ENCODE data around the gene ESD.

The ESD gene

DNA sequence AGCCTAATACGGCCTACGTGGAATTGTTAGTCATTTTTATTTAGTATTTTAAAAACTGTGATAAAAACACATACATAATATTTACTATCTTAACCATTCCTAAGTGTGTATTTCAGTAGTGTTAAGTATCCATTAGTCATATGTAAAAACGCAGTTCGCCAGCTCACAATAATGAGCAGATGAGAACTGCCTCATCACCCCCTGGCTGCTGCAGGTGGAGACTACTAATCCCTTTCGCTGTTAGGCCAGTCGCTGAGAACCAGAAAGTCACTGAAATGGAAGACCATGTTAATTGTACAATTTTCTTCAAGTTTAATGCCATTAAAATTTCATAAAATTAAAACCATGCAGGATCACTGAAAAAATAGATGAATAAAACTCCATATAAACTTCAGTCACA lies 1.6 kb downstream of the ESD start:
- CTCF ChIA-PET, result interaction anchor here (0.7 kb wide), 1 partner anchor 390 kb away, joined by 3 read pairs; no protein-coding TSS in a partner anchor
- H3K9me3 ChIP-seq (ENCODE audit: control extremely low read depth in 1 of 5, control insufficient read depth in 4 of 5, insufficient read depth in 2 of 5, low read depth in 1 of 5, low read length in 4 of 5), result no peaks in the 10 kb centered on the region
- POLR2A ChIA-PET, result no interaction called here
- peaks cover 2 to 18% (median 6%) of the 10 kb centered on the region in 4 experiments for H3K36me3 ChIP-seq (ENCODE audit: control insufficient read depth in 4 of 4, insufficient read depth in 4 of 4, low read length in 3 of 4)
- WGBS (ENCODE audit: insufficient coverage), result 94% methylated on average over 3 of the region's 6 CpGs
- no peak overlapping the region for H3K27ac ChIP-seq (ENCODE audit: insufficient read depth in 1 of 2, low read depth in 1 of 2, low read length in 2 of 2, poor library complexity in 1 of 2, severe bottlenecking in 2 of 2)
- peak in 2 of 3 donors; percentile 9 to 32 for DNase-seq
- H3K27me3 ChIP-seq (replicated peaks in 2 of 5; ENCODE audit: control insufficient read depth in 4 of 5, insufficient read depth in 5 of 5, low read length in 4 of 5), result no peaks in the 10 kb centered on the region
- peaks cover 9 to 26% (median 18%) of the 10 kb centered on the region in 4 experiments for H3K4me1 ChIP-seq (ENCODE audit: control extremely low read depth in 1 of 4, control insufficient read depth in 4 of 4, insufficient read depth in 4 of 4, low read length in 3 of 4)
- no peak overlapping the region for H3K4me3 ChIP-seq (ENCODE audit: control insufficient read depth in 1 of 7, extremely low read depth in 1 of 7, insufficient read depth in 4 of 7, low read depth in 2 of 7, low read length in 6 of 7)

DNA sequence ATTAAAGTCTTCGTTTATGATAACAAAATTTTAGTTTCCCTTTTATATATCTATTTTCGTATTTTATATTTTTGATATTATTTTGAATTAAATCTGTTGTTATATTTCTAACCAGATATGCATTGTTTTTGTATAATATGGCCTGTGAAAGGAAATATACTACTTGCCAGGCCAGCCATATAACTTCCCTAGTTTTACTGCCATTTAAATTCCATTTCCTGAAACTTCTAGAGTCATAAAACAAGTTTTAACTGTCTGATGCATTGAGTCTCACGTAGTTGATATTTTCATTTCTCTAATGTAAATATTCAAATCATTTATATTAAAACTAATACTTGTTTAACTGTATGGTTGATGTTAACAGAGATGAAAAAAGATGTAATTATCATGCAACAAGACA lies 13.5 kb downstream of the ESD start:
- peaks cover 22 to 83% (median 55%) of the 10 kb centered on the region in 4 experiments for H3K36me3 ChIP-seq (ENCODE audit: control insufficient read depth in 4 of 4, insufficient read depth in 4 of 4, low read length in 3 of 4)
- no peak for DNase-seq
- H3K27me3 ChIP-seq (replicated peaks in 2 of 5; ENCODE audit: control insufficient read depth in 4 of 5, insufficient read depth in 5 of 5, low read length in 4 of 5), result no peaks in the 10 kb centered on the region
- no peak overlapping the region for H3K27ac ChIP-seq (ENCODE audit: insufficient read depth in 1 of 2, low read depth in 1 of 2, low read length in 2 of 2, poor library complexity in 1 of 2, severe bottlenecking in 2 of 2)
- no peak overlapping the region for H3K4me3 ChIP-seq (ENCODE audit: control insufficient read depth in 1 of 7, extremely low read depth in 1 of 7, insufficient read depth in 4 of 7, low read depth in 2 of 7, low read length in 6 of 7)
- peaks cover 0 to 3% (median 0%) of the 10 kb centered on the region in 4 experiments for H3K4me1 ChIP-seq (ENCODE audit: control extremely low read depth in 1 of 4, control insufficient read depth in 4 of 4, insufficient read depth in 4 of 4, low read length in 3 of 4)
- ChIA-PET POLR2A (no interaction called here), CTCF (no interaction called here)
- no peaks in the 10 kb centered on the region for H3K9me3 ChIP-seq (ENCODE audit: control extremely low read depth in 1 of 5, control insufficient read depth in 4 of 5, insufficient read depth in 2 of 5, low read depth in 1 of 5, low read length in 4 of 5)
- no CpG with 5 or more reads among the region's 3 CpGs for WGBS (ENCODE audit: insufficient coverage)

DNA sequence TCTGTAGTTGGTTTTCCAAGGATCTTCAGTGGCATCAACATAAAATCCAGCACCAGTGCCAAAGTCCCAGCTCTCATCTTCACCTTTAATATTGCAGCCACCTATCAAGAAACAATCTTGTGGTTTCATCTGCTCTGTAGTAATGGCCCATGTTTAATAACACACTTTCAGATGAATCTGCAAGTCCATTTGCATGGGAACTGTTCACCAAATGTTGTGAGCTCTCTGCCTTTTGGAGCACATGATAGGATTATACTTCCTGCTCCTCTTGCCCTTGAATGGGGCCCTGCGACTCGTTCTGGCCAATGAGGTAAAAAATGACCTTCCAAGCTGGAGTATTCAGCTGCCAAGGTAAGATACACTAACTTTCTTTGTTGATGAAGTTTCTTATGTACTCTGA lies 14.3 kb downstream of the ESD start:
- ChIA-PET POLR2A (no interaction called here), CTCF (no interaction called here)
- H3K4me1 ChIP-seq (ENCODE audit: control extremely low read depth in 1 of 4, control insufficient read depth in 4 of 4, insufficient read depth in 4 of 4, low read length in 3 of 4), result peaks cover 0 to 3% (median 0%) of the 10 kb centered on the region in 4 experiments
- no peak for DNase-seq
- no peaks in the 10 kb centered on the region for H3K9me3 ChIP-seq (ENCODE audit: control extremely low read depth in 1 of 5, control insufficient read depth in 4 of 5, insufficient read depth in 2 of 5, low read depth in 1 of 5, low read length in 4 of 5)
- H3K27me3 ChIP-seq (replicated peaks in 2 of 5; ENCODE audit: control insufficient read depth in 4 of 5, insufficient read depth in 5 of 5, low read length in 4 of 5), result no peaks in the 10 kb centered on the region
- H3K36me3 ChIP-seq (ENCODE audit: control insufficient read depth in 4 of 4, insufficient read depth in 4 of 4, low read length in 3 of 4), result peaks cover 22 to 88% (median 55%) of the 10 kb centered on the region in 4 experiments
- no CpG with 5 or more reads among the region's 2 CpGs for WGBS (ENCODE audit: insufficient coverage)
- no peak overlapping the region for H3K27ac ChIP-seq (ENCODE audit: insufficient read depth in 1 of 2, low read depth in 1 of 2, low read length in 2 of 2, poor library complexity in 1 of 2, severe bottlenecking in 2 of 2)
- no peak overlapping the region for H3K4me3 ChIP-seq (ENCODE audit: control insufficient read depth in 1 of 7, extremely low read depth in 1 of 7, insufficient read depth in 4 of 7, low read depth in 2 of 7, low read length in 6 of 7)

DNA sequence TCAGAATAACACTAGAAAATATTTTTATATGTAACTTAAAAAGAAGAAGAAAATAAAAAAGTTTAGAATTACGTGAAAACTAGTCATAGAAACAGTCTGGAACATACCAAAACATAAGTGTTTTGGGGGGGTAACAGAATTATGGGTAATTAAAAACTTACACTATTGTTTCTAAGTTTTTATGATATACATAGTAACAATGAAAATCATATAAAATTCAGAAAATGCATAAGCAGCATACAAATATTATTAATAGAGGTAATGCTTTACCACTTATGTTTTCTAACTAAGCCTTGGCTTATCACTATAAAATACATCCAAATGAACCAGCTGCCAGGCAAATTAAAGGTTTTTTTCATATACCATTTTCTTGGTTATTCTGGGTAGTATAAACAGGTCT lies 14.9 kb downstream of the ESD start:
- Histone ChIP-seq H3K4me3 (ENCODE audit: control insufficient read depth in 1 of 7, extremely low read depth in 1 of 7, insufficient read depth in 4 of 7, low read depth in 2 of 7, low read length in 6 of 7) (no peak overlapping the region), H3K4me1 (ENCODE audit: control extremely low read depth in 1 of 4, control insufficient read depth in 4 of 4, insufficient read depth in 4 of 4, low read length in 3 of 4) (peaks cover 0 to 3% (median 0%) of the 10 kb centered on the region in 4 experiments), H3K36me3 (ENCODE audit: control insufficient read depth in 4 of 4, insufficient read depth in 4 of 4, low read length in 3 of 4) (peaks cover 22 to 89% (median 58%) of the 10 kb centered on the region in 4 experiments), H3K27ac (ENCODE audit: insufficient read depth in 1 of 2, low read depth in 1 of 2, low read length in 2 of 2, poor library complexity in 1 of 2, severe bottlenecking in 2 of 2) (no peak overlapping the region), H3K9me3 (ENCODE audit: control extremely low read depth in 1 of 5, control insufficient read depth in 4 of 5, insufficient read depth in 2 of 5, low read depth in 1 of 5, low read length in 4 of 5) (no peaks in the 10 kb centered on the region), H3K27me3 (replicated peaks in 2 of 5; ENCODE audit: control insufficient read depth in 4 of 5, insufficient read depth in 5 of 5, low read length in 4 of 5) (no peaks in the 10 kb centered on the region)
- DNase-seq, result no peak
- no CpG with 5 or more reads among the region's 1 CpG for WGBS (ENCODE audit: insufficient coverage)
- CTCF ChIA-PET, result no interaction called here
- POLR2A ChIA-PET, result no interaction called here

DNA sequence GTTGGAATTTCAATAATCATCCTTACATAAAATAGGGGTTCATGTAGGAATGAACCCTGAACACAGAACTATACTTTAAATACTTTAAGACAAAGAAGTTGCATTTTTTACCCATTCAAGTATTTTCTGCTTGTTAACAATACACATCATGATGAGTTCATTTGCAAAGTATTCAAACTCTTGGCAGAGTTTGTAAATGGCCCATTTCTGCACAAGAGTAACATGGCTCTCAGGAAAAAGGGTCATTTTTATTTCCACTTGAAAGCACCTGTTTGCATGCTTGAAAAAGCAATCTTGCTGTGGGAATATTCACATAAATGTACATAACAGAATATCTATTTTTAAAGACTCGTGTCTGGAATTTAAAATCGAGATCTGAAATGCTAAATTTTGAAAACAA lies 18.1 kb downstream of the ESD start:
- Histone ChIP-seq H3K27ac (ENCODE audit: insufficient read depth in 1 of 2, low read depth in 1 of 2, low read length in 2 of 2, poor library complexity in 1 of 2, severe bottlenecking in 2 of 2) (no peak overlapping the region), H3K4me1 (ENCODE audit: control extremely low read depth in 1 of 4, control insufficient read depth in 4 of 4, insufficient read depth in 4 of 4, low read length in 3 of 4) (peaks cover 0 to 2% (median 0%) of the 10 kb centered on the region in 4 experiments), H3K4me3 (ENCODE audit: control insufficient read depth in 1 of 7, extremely low read depth in 1 of 7, insufficient read depth in 4 of 7, low read depth in 2 of 7, low read length in 6 of 7) (no peak overlapping the region), H3K27me3 (replicated peaks in 2 of 5; ENCODE audit: control insufficient read depth in 4 of 5, insufficient read depth in 5 of 5, low read length in 4 of 5) (no peaks in the 10 kb centered on the region), H3K36me3 (ENCODE audit: control insufficient read depth in 4 of 4, insufficient read depth in 4 of 4, low read length in 3 of 4) (peaks cover 18 to 88% (median 56%) of the 10 kb centered on the region in 4 experiments), H3K9me3 (ENCODE audit: control extremely low read depth in 1 of 5, control insufficient read depth in 4 of 5, insufficient read depth in 2 of 5, low read depth in 1 of 5, low read length in 4 of 5) (no peaks in the 10 kb centered on the region)
- ChIA-PET POLR2A (no interaction called here), CTCF (no interaction called here)
- DNase-seq, result no peak
- WGBS (ENCODE audit: insufficient coverage), result 80% methylated on average over 1 of the region's 2 CpGs

DNA sequence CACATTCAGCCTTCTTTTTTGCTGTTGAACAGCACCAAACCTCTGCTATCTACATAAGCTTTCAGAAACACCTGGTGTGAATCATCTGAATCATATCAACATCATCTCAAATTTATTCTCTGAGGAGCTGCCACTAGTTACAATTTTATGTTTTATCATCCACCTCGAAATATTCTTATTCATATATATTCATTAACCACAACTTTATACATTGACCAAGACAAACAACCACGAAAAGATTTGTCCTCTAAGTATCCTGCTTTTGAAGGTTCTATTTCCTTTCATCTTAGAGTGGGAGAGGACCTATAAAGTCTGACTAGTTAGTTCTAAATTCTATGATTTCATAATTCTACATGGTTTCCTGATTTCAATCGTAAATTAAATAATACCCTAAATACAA lies 18.9 kb downstream of the ESD start:
- POLR2A ChIA-PET, result no interaction called here
- Histone ChIP-seq H3K36me3 (ENCODE audit: control insufficient read depth in 4 of 4, insufficient read depth in 4 of 4, low read length in 3 of 4) (peaks cover 17 to 89% (median 54%) of the 10 kb centered on the region in 4 experiments), H3K27me3 (replicated peaks in 2 of 5; ENCODE audit: control insufficient read depth in 4 of 5, insufficient read depth in 5 of 5, low read length in 4 of 5) (no peaks in the 10 kb centered on the region), H3K27ac (ENCODE audit: insufficient read depth in 1 of 2, low read depth in 1 of 2, low read length in 2 of 2, poor library complexity in 1 of 2, severe bottlenecking in 2 of 2) (no peak overlapping the region), H3K4me1 (ENCODE audit: control extremely low read depth in 1 of 4, control insufficient read depth in 4 of 4, insufficient read depth in 4 of 4, low read length in 3 of 4) (no peaks in the 10 kb centered on the region), H3K9me3 (ENCODE audit: control extremely low read depth in 1 of 5, control insufficient read depth in 4 of 5, insufficient read depth in 2 of 5, low read depth in 1 of 5, low read length in 4 of 5) (no peaks in the 10 kb centered on the region), H3K4me3 (ENCODE audit: control insufficient read depth in 1 of 7, extremely low read depth in 1 of 7, insufficient read depth in 4 of 7, low read depth in 2 of 7, low read length in 6 of 7) (no peak overlapping the region)
- CTCF ChIA-PET, result interaction anchor here (1.0 to 1.8 kb wide), 3 partner anchors 9 to 14 kb away, joined by 3 to 9 read pairs (median 3); no protein-coding TSS in a partner anchor
- DNase-seq, result no peak
- 100% methylated on average over 1 of the region's 3 CpGs for WGBS (ENCODE audit: insufficient coverage)

- 100% methylated on average over 4 of the region's 8 CpGs for WGBS (ENCODE audit: insufficient coverage)
- H3K27ac ChIP-seq (ENCODE audit: insufficient read depth in 1 of 2, low read depth in 1 of 2, low read length in 2 of 2, poor library complexity in 1 of 2, severe bottlenecking in 2 of 2), result no peak overlapping the region
- peaks cover 15 to 92% (median 49%) of the 10 kb centered on the region in 4 experiments for H3K36me3 ChIP-seq (ENCODE audit: control insufficient read depth in 4 of 4, insufficient read depth in 4 of 4, low read length in 3 of 4)
- POLR2A ChIA-PET, result interaction anchor here (0.5 kb wide), 1 partner anchor 984 kb away, joined by 3 read pairs; no protein-coding TSS in a partner anchor
- CTCF ChIA-PET, result interaction anchor here (1.4 to 1.7 kb wide), 2 partner anchors 11 to 14 kb away, joined by 5 to 6 read pairs; no protein-coding TSS in a partner anchor
- DNase-seq, result no peak
- no peaks in the 10 kb centered on the region for H3K27me3 ChIP-seq (replicated peaks in 2 of 5; ENCODE audit: control insufficient read depth in 4 of 5, insufficient read depth in 5 of 5, low read length in 4 of 5)
- H3K4me1 ChIP-seq (ENCODE audit: control extremely low read depth in 1 of 4, control insufficient read depth in 4 of 4, insufficient read depth in 4 of 4, low read length in 3 of 4), result no peaks in the 10 kb centered on the region
- no peaks in the 10 kb centered on the region for H3K9me3 ChIP-seq (ENCODE audit: control extremely low read depth in 1 of 5, control insufficient read depth in 4 of 5, insufficient read depth in 2 of 5, low read depth in 1 of 5, low read length in 4 of 5)
- no peak overlapping the region for H3K4me3 ChIP-seq (ENCODE audit: control insufficient read depth in 1 of 7, extremely low read depth in 1 of 7, insufficient read depth in 4 of 7, low read depth in 2 of 7, low read length in 6 of 7)
These were observed 21.4 kb downstream of the ESD start for GRCh38 chr13:46775385-46776107.
